Aorta (tissue), 5 donors: ENCODE results near the gene IPO4. TPM values are rescaled to one million over a fixed set of nuclear protein-coding genes. Genes with fewer than 3 reads are reported as not detected.
"Not testable (repeated sequence)": the region's sequence is repeated elsewhere in the genome, so short reads cannot be mapped to it uniquely, and the experiment has no call there.

ENCODE experiments used
- ATAC-seq: fragments of 200-7000 bp; cut with Tn5 transposase; one replicate; pipeline ENCODE4 v1.9.1; 2022; ENCODE audit warnings: moderate library complexity; ENCODE audit not compliant: low FRiP score
- DNase-seq, 2 donors: peaks; one replicate each; pipeline ENCODE4 v3.0.0-alpha.2; 2020
- H3K27ac ChIP-seq, 2 donors: one replicate each; pipeline ENCODE4 v1.5.1; 2013; ENCODE audit warnings: low read length in 2 of 2, mild to moderate bottlenecking in 2 of 2, moderate library complexity in 2 of 2, control low read depth in 1 of 2, inconsistent platforms in 1 of 2, low read depth in 1 of 2
- H3K27me3 ChIP-seq, 2 donors: one replicate each; pipeline ENCODE4 v1.6.1; 2013; ENCODE audit warnings: control low read depth in 1 of 2, low read length in 1 of 2, mild to moderate bottlenecking in 1 of 2, moderate library complexity in 1 of 2; ENCODE audit not compliant: insufficient read depth in 2 of 2, control insufficient read depth in 1 of 2
- H3K36me3 ChIP-seq, 2 donors: one replicate each; pipeline ENCODE4 v1.6.1; 2013; ENCODE audit warnings: control low read depth in 1 of 2, low read length in 1 of 2, mild to moderate bottlenecking in 1 of 2; ENCODE audit not compliant: insufficient read depth in 2 of 2, control insufficient read depth in 1 of 2
- H3K4me1 ChIP-seq, 2 donors: one replicate each; pipeline ENCODE4 v1.6.1; 2013; ENCODE audit warnings: low read length in 2 of 2, control low read depth in 1 of 2, mild to moderate bottlenecking in 1 of 2, moderate library complexity in 1 of 2; ENCODE audit not compliant: insufficient read depth in 2 of 2, control insufficient read depth in 1 of 2
- H3K4me3 ChIP-seq, 2 donors: one replicate each; pipeline ENCODE4 v1.5.1; 2013; ENCODE audit warnings: low read length in 2 of 2, control low read depth in 1 of 2, mild to moderate bottlenecking in 1 of 2
- H3K9me3 ChIP-seq: one replicate; pipeline ENCODE4 v1.6.1; 2013; ENCODE audit warnings: mild to moderate bottlenecking, low read length; ENCODE audit not compliant: control insufficient read depth
- WGBS, 2 donors: extraction: QIAGEN DNeasy Blood & Tissue Kit; methylation state at CpG; one replicate each; pipeline ENCODE4 v1.1.7; 2013; 5-methylcytosine and 5-hydroxymethylcytosine counted together
- intact Hi-C, 2 donors: fragments of 100-400 bp; cut with DNase I; formaldehyde crosslinking; loops; one replicate each; pipeline versions ENCODE4 v1.14.2 to v1.15.0; 2022
- polyA plus RNA-seq, 2 donors: library from polyadenylated mRNA; stranded (reverse); fragments of 200-250 nt; gene quantifications; one replicate each; pipeline ENCODE4 v1.2.3, GENCODE V29; 2013
- total RNA-seq, 2 donors: library from RNA; stranded (reverse); fragmentation: NEBNext Ultra II Directional; extraction: Animal tissue kit (Norgen Biotek cat#: 25700); gene quantifications; one replicate each; pipeline ENCODE4 v1.2.1, GENCODE V29; 2021
- donor health status: healthy with polysubstance abuse.
- donor health status: Bipolar disorder and iron deficiency.
- donor health status: DM: no; HTN: no; CAD: no.
- donor health status: DM: no; HTN: no; CAD: no.
- donor health status: DM: yes; HTN: yes; CAD: no.

IPO4 gene
- total and polyA plus RNA-seq, 4 donors: 3.4 to 29.3 (median 17.5) TPM

- Histone ChIP-seq H3K4me1 (no peaks in the 10 kb centered on the region), H3K36me3 (peaks cover 2 to 5% of the 10 kb centered on the region in 2 donors), H3K27me3 (no peaks in the 10 kb centered on the region), H3K27ac (no peak overlapping the region), H3K9me3 (no peaks in the 10 kb centered on the region), H3K4me3 (no peak overlapping the region)
- DNase-seq: no peak
- intact Hi-C loops: no loop called here
- no peak for ATAC-seq
- WGBS, 2 donors: 89 to 93% methylated on average over 5 of the region's 5 CpGs
Measured at GRCh38 chr14:24207104-24207551, 18.5 kb upstream of the IPO4 start.

GRCh38 chr14:24206260-24207103 lies 17.9 kb upstream of the IPO4 start:
- intact Hi-C loops: no loop called here
- no peak overlapping the region for H3K4me3 ChIP-seq
- peaks cover 2 to 5% of the 10 kb centered on the region in 2 donors for H3K36me3 ChIP-seq
- no peaks in the 10 kb centered on the region for H3K4me1 ChIP-seq
- no peak overlapping the region for H3K27ac ChIP-seq
- WGBS, 2 donors: 93 to 96% methylated on average over 11 of the region's 11 CpGs
- H3K27me3 ChIP-seq: no peaks in the 10 kb centered on the region
- DNase-seq (no peak), ATAC-seq (no peak)
- no peaks in the 10 kb centered on the region for H3K9me3 ChIP-seq

GRCh38 chr14:24204163-24205146 lies 15.8 kb upstream of the IPO4 start:
- Histone ChIP-seq H3K36me3 (peaks cover 2 to 9% of the 10 kb centered on the region in 2 donors), H3K27me3 (no peaks in the 10 kb centered on the region), H3K9me3 (no peaks in the 10 kb centered on the region), H3K4me3 (no peak overlapping the region), H3K27ac (no peak overlapping the region), H3K4me1 (no peaks in the 10 kb centered on the region)
- 91 to 92% methylated on average over 7 of the region's 7 CpGs for WGBS, 2 donors
- intact Hi-C loops: no loop called here
- ATAC-seq: no peak
- DNase-seq: no peak

- 93 to 98% methylated on average over 15 to 16 of the region's 16 CpGs for WGBS, 2 donors
- H3K36me3 ChIP-seq, H3K9me3 ChIP-seq, DNase-seq, H3K4me1 ChIP-seq, ATAC-seq, intact Hi-C loops, H3K27me3 ChIP-seq, H3K27ac ChIP-seq, H3K4me3 ChIP-seq: not testable (repeated sequence)
Measured at GRCh38 chr14:24203249-24203886, 14.8 kb upstream of the IPO4 start.

- WGBS, 2 donors: 79 to 87% methylated on average over 8 of the region's 8 CpGs
- H3K27ac ChIP-seq, H3K4me1 ChIP-seq, DNase-seq, H3K4me3 ChIP-seq, H3K9me3 ChIP-seq, H3K36me3 ChIP-seq, intact Hi-C loops, ATAC-seq, H3K27me3 ChIP-seq: not testable (repeated sequence)
Measured at GRCh38 chr14:24202538-24202937, 13.9 kb upstream of the IPO4 start.

GRCh38 chr14:24198814-24199524 lies 10.4 kb upstream of the IPO4 start:
- peaks cover 0 to 4% of the 10 kb centered on the region in 2 donors for H3K36me3 ChIP-seq
- no peak overlapping the region for H3K4me3 ChIP-seq
- no peak for DNase-seq
- no peaks in the 10 kb centered on the region for H3K9me3 ChIP-seq
- intact Hi-C loops: loop anchor here in 1 of 2 donors (5.0 kb wide), 1 partner anchor 33 kb away; the partner anchor contains the start of genes GMPR2 and NEDD8
- H3K4me1 ChIP-seq: peaks cover 0 to 4% of the 10 kb centered on the region in 2 donors
- no peak for ATAC-seq
- 86% methylated on average over 7 of the region's 7 CpGs for WGBS, 2 donors
- no peak overlapping the region for H3K27ac ChIP-seq
- no peaks in the 10 kb centered on the region for H3K27me3 ChIP-seq

GRCh38 chr14:24197056-24197450 lies 8.4 kb upstream of the IPO4 start:
- H3K9me3 ChIP-seq: no peaks in the 10 kb centered on the region
- no peak overlapping the region for H3K4me3 ChIP-seq
- ATAC-seq (no peak), DNase-seq (no peak)
- WGBS, 2 donors: 93 to 96% methylated on average over 2 of the region's 2 CpGs
- intact Hi-C loops: loop anchor here in 1 of 2 donors (5.0 kb wide), 1 partner anchor 35 kb away; the partner anchor contains the start of genes GMPR2 and NEDD8
- H3K27me3 ChIP-seq: no peaks in the 10 kb centered on the region
- H3K4me1 ChIP-seq: peaks cover 0 to 4% of the 10 kb centered on the region in 2 donors
- H3K36me3 ChIP-seq: peaks cover 2 to 4% of the 10 kb centered on the region in 2 donors
- no peak overlapping the region for H3K27ac ChIP-seq
